Measurements from ENCODE around the gene GLIPR1.
A peak's percentile ranks its signal among the peaks of the same experiment; 100 is the strongest.
"Not testable (repeated sequence)": the region's sequence is repeated elsewhere in the genome, so short reads cannot be mapped to it uniquely, and the experiment has no call there.

Gene GLIPR1

GRCh38 chr12:75509621-75510020, 29.1 kb downstream of the GLIPR1 start:
- no peak for DNase-seq (ENCODE audit: low read depth in 2 of 3, low spot score in 1 of 3)

- DNase-seq (ENCODE audit: low read depth in 2 of 3, low spot score in 1 of 3): peak; percentile 81 to 86 (median 84)
Observed at GRCh38 chr12:75511116-75512048, 30.8 kb downstream of the GLIPR1 start, which contains the start of gene KRR1. KRR1 (minus strand) TSS chr12:75511609; CDS start chr12:75511597, 12 bp downstream.

GRCh38 chr12:75521224-75521623, 40.7 kb downstream of the GLIPR1 start:
- DNase-seq (ENCODE audit: low read depth in 2 of 3, low spot score in 1 of 3): not testable (repeated sequence)

GRCh38 chr12:75522124-75522523, 41.6 kb downstream of the GLIPR1 start:
- not testable (repeated sequence) for DNase-seq (ENCODE audit: low read depth in 2 of 3, low spot score in 1 of 3)

- DNase-seq (ENCODE audit: low read depth in 2 of 3, low spot score in 1 of 3): no peak
Observed at GRCh38 chr12:75525263-75525662, 44.7 kb downstream of the GLIPR1 start.

- DNase-seq (ENCODE audit: low read depth in 2 of 3, low spot score in 1 of 3): peak in 1 of 3 donors; percentile 13
Observed at GRCh38 chr12:75526655-75527511, 46.3 kb downstream of the GLIPR1 start.

GRCh38 chr12:75528272-75528671, 47.7 kb downstream of the GLIPR1 start:
- no peak for DNase-seq (ENCODE audit: low read depth in 2 of 3, low spot score in 1 of 3)

GRCh38 chr12:75528692-75529091, 48.1 kb downstream of the GLIPR1 start:
- no peak for DNase-seq (ENCODE audit: low read depth in 2 of 3, low spot score in 1 of 3)

GRCh38 chr12:75529316-75529715, 48.8 kb downstream of the GLIPR1 start:
- no peak for DNase-seq (ENCODE audit: low read depth in 2 of 3, low spot score in 1 of 3)

- no peak for DNase-seq (ENCODE audit: low read depth in 2 of 3, low spot score in 1 of 3)
Observed at GRCh38 chr12:75529826-75530225, 49.3 kb downstream of the GLIPR1 start.

GRCh38 chr12:75533239-75533638, 52.7 kb downstream of the GLIPR1 start:
- no peak for DNase-seq (ENCODE audit: low read depth in 2 of 3, low spot score in 1 of 3)

- no peak for DNase-seq (ENCODE audit: low read depth in 2 of 3, low spot score in 1 of 3)
Observed at GRCh38 chr12:75539889-75540288, 59.3 kb downstream of the GLIPR1 start.

GRCh38 chr12:75542942-75543341, 62.4 kb downstream of the GLIPR1 start:
- no peak for DNase-seq (ENCODE audit: low read depth in 2 of 3, low spot score in 1 of 3)

GRCh38 chr12:75543529-75543928, 63.0 kb downstream of the GLIPR1 start:
- no peak for DNase-seq (ENCODE audit: low read depth in 2 of 3, low spot score in 1 of 3)

GRCh38 chr12:75545636-75546035, 65.1 kb downstream of the GLIPR1 start:
- no peak for DNase-seq (ENCODE audit: low read depth in 2 of 3, low spot score in 1 of 3)

GRCh38 chr12:75548879-75549278, 68.3 kb downstream of the GLIPR1 start:
- no peak for DNase-seq (ENCODE audit: low read depth in 2 of 3, low spot score in 1 of 3)

GRCh38 chr12:75549989-75550388, 69.4 kb downstream of the GLIPR1 start:
- DNase-seq (ENCODE audit: low read depth in 2 of 3, low spot score in 1 of 3): no peak

- no peak for DNase-seq (ENCODE audit: low read depth in 2 of 3, low spot score in 1 of 3)
Observed at GRCh38 chr12:75550401-75551240, 70.1 kb downstream of the GLIPR1 start.

- DNase-seq (ENCODE audit: low read depth in 2 of 3, low spot score in 1 of 3): no peak
Observed at GRCh38 chr12:75551477-75551876, 70.9 kb downstream of the GLIPR1 start.

- DNase-seq (ENCODE audit: low read depth in 2 of 3, low spot score in 1 of 3): no peak
Observed at GRCh38 chr12:75553398-75553797, 72.8 kb downstream of the GLIPR1 start.
